ENCODE data around the gene RELT.

DNA sequence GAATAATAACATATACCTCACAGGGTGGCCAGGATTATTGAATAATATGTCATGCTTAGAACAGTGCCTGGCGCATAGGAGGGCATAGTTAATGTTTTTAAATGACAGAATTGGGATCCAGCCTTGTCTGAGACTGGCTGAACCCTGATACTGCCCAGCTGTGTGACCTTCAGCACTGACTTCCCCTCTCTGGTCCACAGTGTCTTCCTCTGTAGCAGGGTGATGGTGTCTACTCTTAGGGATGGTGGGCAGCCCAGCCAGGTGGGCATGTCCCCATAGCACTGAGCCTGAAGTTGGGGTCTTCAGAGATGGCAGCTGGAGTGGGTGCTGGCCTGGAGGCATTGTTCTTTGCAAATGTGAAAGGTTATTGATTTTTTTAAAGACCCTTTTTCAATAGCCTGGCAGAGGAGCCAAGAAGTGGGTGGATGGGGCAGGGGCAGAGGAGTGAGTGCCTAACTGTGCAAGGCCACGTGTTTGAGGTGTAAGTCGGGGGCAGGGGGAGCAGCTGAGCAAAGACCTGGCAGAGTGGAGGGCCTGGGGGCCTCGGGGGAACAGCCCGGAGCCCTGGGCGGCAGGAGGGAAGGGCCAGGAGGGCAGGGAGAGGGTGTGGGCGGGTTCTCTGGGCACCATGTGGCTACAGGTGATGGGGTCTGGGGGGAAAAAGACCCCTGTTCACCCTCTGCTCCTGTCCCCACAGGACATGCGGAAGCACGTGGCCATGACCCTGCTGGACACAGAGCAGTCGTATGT, 29.8 kb upstream of the RELT start:
- TF ChIP-seq CTCF (conservative IDR thresholded peaks at IDR 0.05), result no peak
- TF ChIP-seq ZFX (IDR thresholded peaks at IDR 0.05), result no peak

All from C4-2B (cell line).